K562 treated with DMSO at 1 percent for 24 hours (cell line): ENCODE measurements around the gene P4HA2. TPM values are rescaled to one million over a fixed set of nuclear protein-coding genes. Genes with fewer than 3 reads are reported as not detected.

Source experiments
- total RNA-seq: library from RNA; unstranded; fragments of 300-600 nt; gene quantifications from 2 replicates; pipeline ENCODE4 v1.2.3, GENCODE V29; 2022; ENCODE audit warnings: low read depth; ENCODE audit not compliant: insufficient read depth

P4HA2 gene
- total RNA-seq, result 55.7 and 62.7 TPM in 2 replicates

GRCh38 chr5:132227485-132228240 is at the start of gene P4HA2:
TSS of gene P4HA2 (minus strand) at chr5:132227853. CDS start at chr5:132218626, 9,227 bp downstream.

DNA sequence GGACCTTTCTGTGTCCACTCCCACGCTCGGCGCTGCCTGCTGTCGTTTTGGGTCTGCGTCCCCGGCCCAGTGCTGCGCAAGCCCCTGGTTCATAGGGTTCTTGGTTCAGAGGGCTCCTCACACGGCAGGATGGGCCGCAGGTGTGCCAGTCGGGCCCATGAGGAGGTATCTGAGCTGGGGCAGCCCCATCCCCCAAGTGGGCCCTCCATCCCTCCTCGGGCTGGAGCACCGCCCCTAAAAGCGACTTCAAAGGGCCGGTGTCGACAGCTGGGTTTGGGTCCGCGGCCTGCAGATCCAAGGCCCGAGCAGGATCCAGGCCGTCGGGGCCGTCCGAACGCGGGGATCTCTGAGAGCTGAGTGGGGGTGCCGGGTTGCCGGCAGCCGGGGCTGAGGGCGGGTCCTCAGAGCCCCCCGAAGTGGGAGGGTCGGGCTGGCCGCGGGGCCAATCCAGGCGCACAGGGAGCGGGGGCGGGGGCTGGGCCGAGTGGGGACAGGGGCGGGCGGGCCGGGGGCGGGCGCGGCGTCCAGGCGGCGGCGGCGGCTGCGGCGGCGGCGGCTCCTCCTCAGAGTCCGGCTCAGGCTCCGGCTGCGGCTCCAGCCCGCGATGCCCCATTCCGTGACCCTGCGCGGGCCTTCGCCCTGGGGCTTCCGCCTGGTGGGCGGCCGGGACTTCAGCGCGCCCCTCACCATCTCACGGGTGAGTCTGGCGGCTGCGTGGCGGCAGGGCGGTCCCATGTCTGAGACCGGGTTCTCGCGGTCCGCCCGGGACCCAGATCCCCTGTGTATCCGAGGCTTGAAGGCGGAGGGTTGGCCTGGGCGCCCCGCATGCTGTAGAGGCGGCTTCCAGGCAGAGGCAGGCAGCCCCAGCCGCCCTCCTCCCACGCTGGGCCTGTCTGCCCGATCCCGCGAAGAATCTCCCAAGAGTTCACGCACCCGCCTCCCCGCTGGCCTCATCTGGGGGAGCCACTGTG is 29.8 kb upstream of the P4HA2 start, which contains the start of gene PDLIM4:
Gene PDLIM4 (plus strand): TSS at position 566 of the 971 bp plus-strand sequence. CDS start 39 bp downstream, at position 605.

Other genes with a start within 250 kb of the P4HA2 start
- gene ACSL6, start 216.2 kb downstream of the P4HA2 start, total RNA-seq, result 0.90 and 1.0 TPM in 2 replicates
- not detected in 2 replicates for gene IL3, start 167.2 kb downstream of the P4HA2 start, total RNA-seq
- 1.3 TPM in 1 of 2 replicates, not detected in the other for gene CSF2, start 154.1 kb downstream of the P4HA2 start, total RNA-seq
- gene PDLIM4, start 29.8 kb upstream of the P4HA2 start, total RNA-seq, result 36.5 and 50.8 TPM in 2 replicates
- 0.70 and 0.76 TPM in 2 replicates for gene SLC22A4, start 66.5 kb upstream of the P4HA2 start, total RNA-seq
- 8.9 and 9.2 TPM in 2 replicates for gene SLC22A5, start 141.9 kb upstream of the P4HA2 start, total RNA-seq